CD4-positive, alpha-beta T cell treated with Interleukin-10 for 1 hour (primary cell): Measurements from ENCODE around the gene DNER.
"Not testable (repeated sequence)": the region's sequence is repeated elsewhere in the genome, so short reads cannot be mapped to it uniquely, and the experiment has no call there.

Experiments
- DNase-seq: peaks from one replicate; pipeline ENCODE4 v3.0.0-alpha.2; 2020

Gene DNER

DNA sequence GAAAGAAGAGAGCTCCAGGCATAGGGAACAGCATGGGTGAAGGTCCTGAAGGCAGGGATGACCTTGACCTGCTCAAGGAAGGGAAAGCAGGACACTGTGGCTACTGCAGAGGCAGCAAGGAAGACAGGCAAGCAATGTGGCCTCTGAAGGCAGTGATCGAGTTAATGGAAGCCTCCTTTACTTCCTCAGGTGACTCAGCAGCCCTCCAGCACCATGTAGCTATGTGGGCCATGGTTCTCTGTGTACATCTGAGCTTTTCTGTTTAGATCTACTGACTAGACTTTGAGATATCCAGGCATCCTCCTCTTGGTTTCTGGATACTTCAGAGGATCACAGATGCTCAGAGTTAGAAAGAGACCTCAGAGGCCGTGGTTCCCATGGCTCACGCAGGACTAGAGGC lies 336.0 kb downstream of the DNER start:
- DNase-seq, result no peak

DNA sequence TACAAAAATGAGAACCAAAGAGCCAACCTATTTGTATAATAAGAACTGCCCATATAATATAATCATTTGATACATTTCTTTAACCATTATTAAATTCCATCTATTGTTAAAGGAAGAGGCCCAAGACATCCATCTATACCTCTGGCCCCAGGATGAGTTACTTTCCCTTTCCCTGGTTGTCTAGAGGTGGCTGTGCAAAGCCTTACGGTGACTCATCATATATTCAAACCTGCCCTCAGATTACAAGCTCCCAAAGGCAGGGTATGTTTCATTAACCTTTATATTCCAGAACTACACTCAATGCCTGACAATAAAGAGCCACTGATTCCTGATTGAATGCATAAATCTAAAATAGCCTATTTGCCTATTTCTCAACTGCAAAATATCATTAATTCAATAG lies 337.5 kb downstream of the DNER start:
- no peak for DNase-seq

GRCh38 chr2:229375251-229375650 lies 339.1 kb downstream of the DNER start:
- no peak for DNase-seq

DNA sequence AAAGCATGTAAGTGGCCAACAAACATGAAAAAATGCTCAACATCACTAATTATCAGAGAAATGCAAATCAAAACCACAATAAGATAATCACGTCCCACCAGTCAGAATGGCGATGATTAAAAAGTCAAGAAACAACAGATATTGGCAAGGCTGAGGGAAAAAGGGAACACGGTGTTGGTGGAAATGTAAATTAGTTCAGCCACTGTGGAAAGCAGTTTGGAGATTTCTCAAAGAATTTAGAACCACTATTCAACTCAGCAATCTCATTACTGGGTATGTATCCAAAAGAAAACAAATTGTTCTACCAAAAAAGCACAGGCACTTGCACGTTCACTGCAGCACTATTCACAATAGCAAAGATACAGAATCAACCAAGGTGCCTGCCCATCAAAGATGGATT lies 341.0 kb downstream of the DNER start:
- DNase-seq, result not testable (repeated sequence)

- DNase-seq, result no peak
These were observed 342.1 kb downstream of the DNER start for GRCh38 chr2:229372207-229372606.

DNA sequence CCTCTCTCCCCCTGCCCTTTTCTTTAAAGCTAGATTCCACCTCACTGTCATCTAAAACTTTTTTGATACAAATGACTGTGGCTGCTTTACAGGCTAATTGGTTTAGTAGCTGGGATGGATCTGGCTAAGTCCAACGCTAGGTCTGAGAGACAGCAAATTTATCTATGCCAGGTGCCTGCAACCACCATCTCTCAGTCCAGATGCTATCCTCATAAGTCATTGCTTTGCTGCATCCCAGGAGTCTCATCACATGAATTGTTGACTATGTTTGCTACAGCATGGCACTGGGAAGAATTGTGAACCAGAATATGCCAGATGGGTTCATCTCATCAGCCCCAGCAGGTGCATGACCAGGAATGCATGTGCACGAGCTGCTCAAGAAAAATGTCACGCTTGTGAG lies 343.3 kb downstream of the DNER start:
- DNase-seq, result no peak

DNA sequence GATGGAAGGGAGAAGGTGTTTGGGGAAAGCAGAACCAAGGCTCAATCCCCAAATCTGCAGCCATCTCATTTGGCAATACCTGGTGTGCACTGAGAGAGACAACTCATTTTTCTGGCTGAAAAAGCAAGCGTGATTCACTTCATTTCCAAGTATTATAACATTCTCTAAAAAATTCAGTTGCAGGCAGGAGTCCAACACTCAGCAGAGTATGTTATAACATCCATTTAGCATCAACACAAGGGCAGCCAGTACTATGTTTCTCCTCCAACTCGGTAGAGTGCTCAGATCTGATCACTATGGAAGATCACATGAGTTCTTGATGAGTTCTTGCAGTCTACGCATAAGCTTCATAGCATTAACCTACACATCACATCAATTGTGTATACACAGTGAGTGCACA lies 343.8 kb downstream of the DNER start:
- DNase-seq, result no peak

DNA sequence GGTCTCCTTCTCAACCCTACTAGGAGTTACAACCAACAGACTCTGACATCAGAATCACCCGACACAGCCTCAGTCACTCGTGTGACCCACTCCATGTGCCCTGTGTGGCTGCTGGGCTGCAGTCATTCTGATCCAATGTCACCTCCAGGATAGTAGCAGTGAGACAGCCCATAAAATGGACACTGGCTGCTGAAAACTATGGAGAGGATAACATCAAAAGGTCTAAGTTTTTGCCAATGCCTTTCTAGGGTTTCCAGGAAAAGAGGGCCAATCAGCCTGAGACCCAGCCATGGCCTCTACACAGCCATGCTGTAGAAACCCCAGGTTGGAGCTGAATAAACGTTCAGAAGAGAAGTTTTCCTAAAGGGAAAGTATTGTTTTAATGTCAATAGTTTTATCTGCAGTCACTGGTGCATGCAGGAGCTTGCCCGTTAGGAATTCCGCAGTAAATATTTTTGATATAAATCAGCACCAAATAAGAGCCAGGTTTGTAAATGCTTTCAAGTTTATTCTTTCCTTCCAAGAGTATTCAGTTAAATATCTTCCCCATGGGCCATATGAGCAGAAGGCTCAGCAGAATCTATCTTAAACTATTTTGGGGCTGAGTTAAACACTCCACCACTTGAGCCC lies 351.1 kb downstream of the DNER start:
- DNase-seq, result no peak

DNA sequence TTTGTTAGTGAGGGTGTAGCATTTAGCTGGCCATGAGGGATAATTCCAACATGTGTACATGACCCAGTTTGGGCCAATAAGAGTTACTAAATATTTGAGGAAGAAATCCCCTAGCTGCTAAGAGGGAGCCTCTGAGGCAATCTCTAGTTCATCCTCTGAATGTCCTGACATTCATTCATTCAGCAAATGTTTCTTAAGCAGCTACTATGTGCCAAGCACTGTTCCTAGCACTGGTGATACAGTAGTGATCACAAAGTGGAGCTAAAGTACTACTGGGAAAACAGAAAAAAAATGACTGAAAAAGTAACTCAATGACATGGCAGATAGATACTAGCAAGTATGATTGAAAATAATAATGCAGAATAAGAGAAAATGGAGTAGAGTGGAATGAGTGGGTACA lies 363.5 kb downstream of the DNER start:
- DNase-seq, result no peak

DNA sequence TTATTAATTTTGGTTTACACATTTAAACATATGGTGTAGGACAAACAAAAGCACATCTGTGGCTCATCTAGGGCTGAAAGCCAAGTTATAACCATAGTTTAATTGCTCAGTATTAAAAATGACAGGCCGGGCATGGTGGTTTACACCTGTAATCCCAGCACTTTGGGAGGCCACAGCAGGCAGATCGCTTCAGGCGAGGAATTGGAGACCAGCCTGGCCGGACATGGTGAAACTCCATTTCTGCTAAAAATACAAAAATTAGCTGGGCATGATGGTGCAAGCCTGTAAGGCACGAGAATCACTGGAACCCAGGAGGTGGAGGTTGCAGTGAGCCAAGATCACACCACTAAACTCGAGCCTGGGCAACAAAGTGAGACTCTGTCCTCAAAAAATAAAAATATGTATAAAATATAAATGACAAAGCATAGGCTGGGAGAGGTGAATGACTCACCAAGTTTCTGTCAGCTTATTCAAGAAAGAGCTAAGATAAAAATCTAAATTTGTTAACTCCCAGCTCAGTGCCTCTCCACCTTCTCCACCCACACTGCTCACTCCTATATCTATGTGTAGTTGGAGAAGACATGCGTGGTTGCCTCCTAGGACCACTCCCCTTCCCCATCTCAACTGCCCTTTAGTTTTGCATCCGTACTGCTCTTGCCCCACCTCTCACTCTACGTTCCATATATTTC lies 364.1 kb downstream of the DNER start:
- DNase-seq, result no peak

- DNase-seq, result no peak
These were observed 366.2 kb downstream of the DNER start for GRCh38 chr2:229348128-229348527.

GRCh38 chr2:229346816-229347540 lies 367.4 kb downstream of the DNER start:
- no peak for DNase-seq

DNA sequence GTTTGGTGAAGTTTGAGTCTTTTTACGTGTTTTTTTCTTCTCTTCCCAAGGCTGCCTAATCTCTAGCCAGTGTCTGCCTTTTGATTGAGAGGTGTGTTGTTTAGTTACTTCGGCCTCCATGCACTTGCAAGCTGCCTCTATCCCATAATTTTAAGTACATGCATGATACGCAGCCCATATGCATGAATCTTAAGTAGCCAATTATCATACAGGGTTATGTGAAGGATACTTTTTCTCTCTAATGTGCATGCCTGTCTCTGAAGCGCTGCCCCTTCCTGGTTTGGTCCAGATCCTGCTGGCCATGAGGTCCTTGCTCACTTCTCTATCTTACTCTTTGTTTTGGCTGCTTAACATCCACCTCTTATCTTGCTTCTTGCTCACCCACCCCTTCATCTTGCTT lies 369.4 kb downstream of the DNER start:
- no peak for DNase-seq

- DNase-seq, result no peak
These were observed 370.2 kb downstream of the DNER start for GRCh38 chr2:229344151-229344551.

GRCh38 chr2:229343661-229344060 lies 370.7 kb downstream of the DNER start:
- DNase-seq, result no peak

DNA sequence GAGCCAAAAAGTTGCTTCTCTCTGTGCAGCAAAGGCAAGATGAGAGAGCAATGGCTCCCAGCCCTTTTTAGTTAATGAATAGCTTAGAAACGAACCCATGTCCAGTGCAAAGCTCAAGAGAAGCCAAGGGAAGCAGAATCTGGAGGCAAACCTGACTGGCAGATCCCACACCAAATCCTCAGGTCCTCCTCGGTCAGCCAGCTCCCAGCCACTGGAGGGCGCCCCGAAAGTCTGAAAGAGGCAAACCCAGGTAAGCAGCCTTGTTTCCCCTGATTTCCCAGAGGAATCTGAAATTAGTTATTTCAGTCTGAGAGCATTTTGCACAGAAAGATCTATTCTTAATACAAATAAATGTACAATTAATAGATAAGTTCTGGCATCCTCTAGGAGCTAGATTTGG lies 372.0 kb downstream of the DNER start:
- no peak for DNase-seq

- no peak for DNase-seq
These were observed 374.1 kb downstream of the DNER start for GRCh38 chr2:229340086-229340760.

GRCh38 chr2:229339618-229340017 lies 374.7 kb downstream of the DNER start:
- no peak for DNase-seq

DNA sequence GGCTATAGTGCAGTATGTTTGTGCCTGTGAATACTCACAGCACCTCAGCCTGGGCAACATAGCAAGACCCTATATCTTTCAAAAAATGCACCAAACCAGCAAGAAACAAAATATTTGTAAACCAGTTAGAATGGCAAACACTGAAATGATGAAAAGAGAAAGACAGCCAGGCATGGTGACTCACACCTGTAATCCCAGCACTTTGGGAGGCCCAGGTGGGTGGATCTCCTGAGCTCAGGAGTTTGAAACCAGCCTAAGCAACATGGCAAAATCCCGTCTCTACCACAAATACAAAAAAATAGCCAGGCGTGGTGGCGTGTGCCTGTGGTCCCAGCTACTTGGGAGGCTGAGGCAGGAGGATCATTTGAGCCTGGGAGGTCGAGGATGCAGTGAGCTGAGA lies 375.2 kb downstream of the DNER start:
- not testable (repeated sequence) for DNase-seq

DNA sequence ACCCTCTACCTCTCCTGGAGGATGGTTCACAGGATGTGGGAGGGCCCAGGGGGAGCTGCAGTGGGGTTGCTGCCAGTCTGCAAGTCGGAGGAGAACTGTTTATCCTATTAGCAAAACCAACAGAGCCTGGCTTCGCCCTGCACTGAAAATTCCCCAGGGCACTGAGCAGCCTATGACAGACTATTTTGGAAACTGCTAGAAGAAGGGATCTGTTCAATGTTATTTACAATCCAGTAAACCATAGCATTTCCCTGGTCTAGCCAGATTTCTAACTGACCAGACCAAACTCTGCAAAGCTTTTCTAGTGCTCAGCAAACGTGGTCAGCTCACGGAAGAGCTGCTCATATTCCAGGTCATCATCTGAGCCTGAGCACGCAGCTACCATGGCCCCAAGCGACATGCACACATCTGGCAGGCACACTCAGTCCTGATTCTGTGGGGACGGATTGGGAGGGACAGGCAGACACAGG lies 378.4 kb downstream of the DNER start:
- no peak for DNase-seq

DNA sequence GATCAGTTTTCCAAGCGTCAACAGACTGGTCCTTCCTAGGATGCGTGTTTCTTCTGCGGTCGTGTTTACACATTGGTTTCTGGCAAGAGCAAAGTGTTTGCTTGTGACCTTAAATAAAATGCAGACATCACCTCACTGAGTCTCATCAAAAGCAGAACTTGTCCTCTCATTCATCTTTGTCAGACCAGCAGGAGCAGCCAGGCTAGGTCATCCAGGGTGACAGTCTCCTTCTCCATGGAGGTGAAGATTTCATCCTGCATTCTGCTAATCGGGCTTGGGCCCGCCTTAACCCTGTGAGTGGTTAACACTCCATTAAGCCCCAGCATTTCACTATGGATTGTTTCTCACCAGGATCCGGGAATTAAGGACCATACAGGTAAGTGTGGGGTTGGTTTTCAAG lies 379.0 kb downstream of the DNER start:
- no peak for DNase-seq

- DNase-seq, result no peak
These were observed 383.4 kb downstream of the DNER start for GRCh38 chr2:229330952-229331351.

DNA sequence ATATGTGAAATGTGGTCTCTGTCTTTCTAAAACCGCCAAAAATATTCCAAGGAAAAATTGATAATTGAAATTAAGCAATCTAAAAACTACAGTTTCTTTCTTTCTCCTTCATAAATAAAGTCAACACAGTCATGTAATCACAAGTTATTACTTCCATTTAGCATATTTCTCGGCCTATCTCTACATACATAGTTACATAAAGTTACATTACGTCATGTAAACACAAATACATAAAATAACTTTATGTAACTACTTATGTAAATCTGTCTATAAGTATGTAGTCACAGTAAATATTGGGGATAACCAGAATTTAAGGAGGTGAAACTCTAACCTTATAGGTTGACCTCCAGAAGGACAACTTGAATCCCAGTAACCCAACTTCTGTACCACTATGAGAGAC lies 394.8 kb downstream of the DNER start:
- DNase-seq, result no peak

DNA sequence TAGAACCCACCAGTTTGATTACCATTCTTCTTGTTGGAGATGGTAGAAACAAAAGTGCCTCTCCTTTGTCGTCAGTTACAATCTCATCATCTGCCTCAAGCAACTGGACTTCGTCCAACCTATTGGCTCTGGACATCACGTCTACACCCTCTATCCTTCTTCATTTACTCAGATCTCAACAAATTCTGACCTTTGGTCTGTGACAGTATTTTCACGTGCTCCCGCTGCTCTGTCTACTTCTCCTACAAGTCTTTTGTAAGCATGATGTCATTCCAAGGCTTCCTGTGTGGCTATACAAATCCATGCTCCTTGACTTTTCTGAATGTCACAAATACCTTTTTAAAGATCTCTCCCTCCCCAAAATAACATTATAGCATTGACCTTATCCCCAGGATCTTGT lies 400.2 kb downstream of the DNER start:
- no peak for DNase-seq
